ENCODE data around the gene MOGAT1. TPM values are rescaled to one million over a fixed set of nuclear protein-coding genes. Genes with fewer than 3 reads are reported as not detected.

MOGAT1 gene
- total RNA-seq, 2 experiments from 2014 or later = not detected

GRCh38 chr2:222652491-222653255 lies 18.8 kb upstream of the MOGAT1 start:
- Mint-ChIP-seq H3K9me3 (no peaks in the 10 kb centered on the region), H3K27me3 (no peaks in the 10 kb centered on the region), H3K36me3 (peaks cover 21% of the 10 kb centered on the region), H3K4me1 (ENCODE audit: low read depth) (peaks cover 46% of the 10 kb centered on the region), H3K27ac (peak overlapping the region; percentile 53), H3K4me3 (peak overlapping the region; percentile 35)
- intact Hi-C loops (cut with micrococcal nuclease) = no loop called here
- CTCF ChIA-PET = interaction anchor here (1.1 kb wide), 1 partner anchor 333 kb away, joined by 3 read pairs; a partner anchor contains a TSS
- no peak for DNase-seq
- POLR2A ChIA-PET = interaction anchor here (0.6 to 1.0 kb wide), 2 partner anchors 59 to 161 kb away, joined by 3 read pairs; no protein-coding TSS in a partner anchor

GRCh38 chr2:222653280-222653679 lies 18.2 kb upstream of the MOGAT1 start:
- Mint-ChIP-seq H3K9me3 (no peaks in the 10 kb centered on the region), H3K4me1 (ENCODE audit: low read depth) (peaks cover 46% of the 10 kb centered on the region), H3K4me3 (peak overlapping the region; percentile 35), H3K27me3 (no peaks in the 10 kb centered on the region), H3K27ac (peak overlapping the region; percentile 53), H3K36me3 (peaks cover 16% of the 10 kb centered on the region)
- CTCF ChIA-PET = interaction anchor here (1.1 kb wide), 1 partner anchor 334 kb away, joined by 3 read pairs; a partner anchor contains a TSS
- intact Hi-C loops (cut with micrococcal nuclease) = no loop called here
- DNase-seq = no peak
- POLR2A ChIA-PET = interaction anchor here (1.0 kb wide), 1 partner anchor 160 kb away, joined by 3 read pairs; no protein-coding TSS in a partner anchor

GRCh38 chr2:222655787-222656525 lies 15.5 kb upstream of the MOGAT1 start, which contains the start of gene FARSB:
TSS of gene FARSB (minus strand) at chr2:222656092. CDS start at chr2:222656073, 19 bp downstream.
- Mint-ChIP-seq H3K27ac (peak within 1 kb of the TSS; percentile 98), H3K9me3 (no peaks in the 10 kb centered on the region), H3K4me1 (ENCODE audit: low read depth) (peaks cover 37% of the 10 kb centered on the region), H3K27me3 (no peaks in the 10 kb centered on the region), H3K4me3 (peak within 1 kb of the TSS; percentile 91), H3K36me3 (peaks cover 11% of the 10 kb centered on the region)
- ChIA-PET POLR2A (interaction anchor here (1.1 kb wide), 1 partner anchor 205 kb away, joined by 4 read pairs; the partner anchor contains the start of gene ACSL3), CTCF (interaction anchor here (0.6 to 3.2 kb wide), 3 partner anchors 35 to 283 kb away, joined by 3 to 11 read pairs (median 3); no protein-coding TSS in a partner anchor)
- intact Hi-C loops (cut with micrococcal nuclease) = loop anchor here (1.0 to 5.0 kb wide), 5 partner anchors 133 to 1181 kb away; partner anchors contain the start of gene AP1S3
- peak; percentile 95 for DNase-seq

- DNase-seq = no peak
- Mint-ChIP-seq H3K27ac (peak overlapping the region; percentile 98), H3K27me3 (no peaks in the 10 kb centered on the region), H3K36me3 (peaks cover 11% of the 10 kb centered on the region), H3K4me3 (peak overlapping the region; percentile 91), H3K9me3 (no peaks in the 10 kb centered on the region), H3K4me1 (ENCODE audit: low read depth) (peaks cover 31% of the 10 kb centered on the region)
- ChIA-PET POLR2A (interaction anchor here (1.1 kb wide), 1 partner anchor 204 kb away, joined by 4 read pairs; the partner anchor contains the start of gene ACSL3), CTCF (interaction anchor here (1.6 to 3.2 kb wide), 2 partner anchors 34 to 283 kb away, joined by 3 to 11 read pairs; no protein-coding TSS in a partner anchor)
- intact Hi-C loops (cut with micrococcal nuclease) = loop anchor here (1.0 to 5.0 kb wide), 4 partner anchors 133 to 1181 kb away; partner anchors contain the start of gene AP1S3
Measured at GRCh38 chr2:222656526-222657446, 14.7 kb upstream of the MOGAT1 start.

GRCh38 chr2:222663479-222663878 lies 8.0 kb upstream of the MOGAT1 start:
- Mint-ChIP-seq H3K27ac (no peak overlapping the region), H3K36me3 (no peaks in the 10 kb centered on the region), H3K27me3 (peaks cover 11% of the 10 kb centered on the region), H3K4me3 (no peak overlapping the region), H3K9me3 (no peaks in the 10 kb centered on the region), H3K4me1 (ENCODE audit: low read depth) (no peaks in the 10 kb centered on the region)
- POLR2A ChIA-PET = no interaction called here
- DNase-seq = no peak
- intact Hi-C loops (cut with micrococcal nuclease) = no loop called here
- CTCF ChIA-PET = interaction anchor here (0.6 kb wide), 1 partner anchor 499 kb away, joined by 3 read pairs; no protein-coding TSS in a partner anchor

GRCh38 chr2:222668494-222669154 lies 2.8 kb upstream of the MOGAT1 start:
- no peak overlapping the region for H3K27ac Mint-ChIP-seq

GRCh38 chr2:222669353-222669752 lies 2.1 kb upstream of the MOGAT1 start:
- H3K27ac Mint-ChIP-seq = no peak overlapping the region
- H3K36me3 Mint-ChIP-seq = no peaks in the 10 kb centered on the region
- peaks cover 8% of the 10 kb centered on the region for H3K4me1 Mint-ChIP-seq (ENCODE audit: low read depth)
- POLR2A ChIA-PET = no interaction called here
- H3K9me3 Mint-ChIP-seq = no peaks in the 10 kb centered on the region
- peaks cover 51% of the 10 kb centered on the region for H3K27me3 Mint-ChIP-seq
- no peak for DNase-seq
- intact Hi-C loops (cut with micrococcal nuclease) = no loop called here
- no peak overlapping the region for H3K4me3 Mint-ChIP-seq
- CTCF ChIA-PET = interaction anchor here (0.9 kb wide), 1 partner anchor 21 kb away, joined by 3 read pairs; no protein-coding TSS in a partner anchor

More at GRCh38 chr2:222668494-222669154, 2.8 kb upstream of the MOGAT1 start:
- CTCF ChIA-PET = interaction anchor here (0.9 kb wide), 1 partner anchor 22 kb away, joined by 3 read pairs; no protein-coding TSS in a partner anchor
- no peak overlapping the region for H3K4me3 Mint-ChIP-seq
- H3K36me3 Mint-ChIP-seq = no peaks in the 10 kb centered on the region
- POLR2A ChIA-PET = no interaction called here
- no peak for DNase-seq
- no peaks in the 10 kb centered on the region for H3K9me3 Mint-ChIP-seq
- peaks cover 47% of the 10 kb centered on the region for H3K27me3 Mint-ChIP-seq
- intact Hi-C loops (cut with micrococcal nuclease) = no loop called here
- peaks cover 8% of the 10 kb centered on the region for H3K4me1 Mint-ChIP-seq (ENCODE audit: low read depth)

GRCh38 chr2:222670191-222671038 lies 1.0 kb upstream of the MOGAT1 start:
- CTCF ChIA-PET = interaction anchor here (1.4 kb wide), 1 partner anchor 21 kb away, joined by 5 read pairs; no protein-coding TSS in a partner anchor
- POLR2A ChIA-PET = no interaction called here
- Mint-ChIP-seq H3K36me3 (no peaks in the 10 kb centered on the region), H3K9me3 (no peaks in the 10 kb centered on the region), H3K27ac (no peak overlapping the region), H3K27me3 (peaks cover 54% of the 10 kb centered on the region), H3K4me3 (no peak overlapping the region), H3K4me1 (ENCODE audit: low read depth) (peaks cover 8% of the 10 kb centered on the region)
- DNase-seq = no peak
- intact Hi-C loops (cut with micrococcal nuclease) = no loop called here

GRCh38 chr2:222672068-222672401 lies 577 bp downstream of the MOGAT1 start:
- Mint-ChIP-seq H3K27ac (no peak overlapping the region), H3K9me3 (no peaks in the 10 kb centered on the region), H3K4me3 (peak overlapping the region; percentile 17), H3K4me1 (ENCODE audit: low read depth) (peaks cover 8% of the 10 kb centered on the region), H3K27me3 (peaks cover 51% of the 10 kb centered on the region), H3K36me3 (no peaks in the 10 kb centered on the region)
- ChIA-PET POLR2A (no interaction called here), CTCF (interaction anchor here (1.1 kb wide), 1 partner anchor 354 kb away, joined by 3 read pairs; no protein-coding TSS in a partner anchor)
- intact Hi-C loops (cut with micrococcal nuclease) = no loop called here
- no peak for DNase-seq

- Mint-ChIP-seq H3K9me3 (no peaks in the 10 kb centered on the region), H3K27me3 (peaks cover 56% of the 10 kb centered on the region), H3K27ac (no peak overlapping the region), H3K36me3 (no peaks in the 10 kb centered on the region), H3K4me3 (no peak overlapping the region), H3K4me1 (ENCODE audit: low read depth) (peaks cover 8% of the 10 kb centered on the region)
- DNase-seq = no peak
- ChIA-PET CTCF (no interaction called here), POLR2A (no interaction called here)
- intact Hi-C loops (cut with micrococcal nuclease) = no loop called here
Measured at GRCh38 chr2:222673273-222673672, 1.8 kb downstream of the MOGAT1 start.

Measured in activated CD4-positive, alpha-beta memory T cell treated with anti-CD3 and anti-CD28 coated beads for 36 hours (primary cell).